A673 (cell line): ENCODE data around the gene DHRSX. TPM values are rescaled to one million over a fixed set of nuclear protein-coding genes. Genes with fewer than 3 reads are reported as not detected.

Experiments
- BruUV-seq: library from RNA; stranded (reverse); fragments of 400-500 nt; replicated peaks from 2 replicates; lab custom pipeline; 2021; lab: Mats Ljungman, UMichigan
- CTCF ChIA-PET: fragments of 300-600 bp; sonication (Branson Sonifier 250); formaldehyde crosslinking; loops from one replicate; lab custom pipeline; 2022; ENCODE audit warnings: antibody characterized with exemption; lab: Charles Lee
- POLR2A ChIA-PET: fragments of 300-600 bp; sonication (Branson Sonifier 250); formaldehyde crosslinking; loops from one replicate; lab custom pipeline; 2022; ENCODE audit warnings: antibody characterized with exemption; ENCODE audit not compliant: low non-redundant PET; lab: Charles Lee
- DNase-seq: peaks from one replicate; pipeline ENCODE4 v3.0.0-alpha.2; 2015; ENCODE audit warnings: low spot score
- H3K27ac ChIP-seq: fragments of 200-600 bp; sonication (generic); 2 replicates; pipeline ENCODE4 v1.5.1; 2016; ENCODE audit warnings: mixed run types, low read depth, mild to moderate bottlenecking, mixed read lengths, antibody characterized with exemption, low read length; ENCODE audit not compliant: poor library complexity, severe bottlenecking
- H3K27me3 ChIP-seq: fragments of 200-600 bp; sonication (generic); replicated peaks from 2 replicates; pipeline ENCODE4 v1.6.1; 2017; ENCODE audit warnings: mixed run types, low read depth, mild to moderate bottlenecking, mixed read lengths, antibody characterized with exemption, low read length; ENCODE audit not compliant: insufficient read depth, poor library complexity
- H3K36me3 ChIP-seq: fragments of 200-600 bp; sonication (generic); 2 replicates; pipeline ENCODE4 v1.6.1; 2016; ENCODE audit warnings: mixed run types, mild to moderate bottlenecking, mixed read lengths, antibody characterized with exemption, low read length; ENCODE audit not compliant: insufficient read depth, poor library complexity, severe bottlenecking
- H3K4me1 ChIP-seq: fragments of 200-600 bp; sonication (generic); 2 replicates; pipeline ENCODE4 v1.6.1; 2017; ENCODE audit warnings: mixed run types, mild to moderate bottlenecking, mixed read lengths, antibody characterized with exemption, low read length; ENCODE audit not compliant: insufficient read depth, poor library complexity, severe bottlenecking
- H3K4me3 ChIP-seq: fragments of 200-600 bp; sonication (generic); 2 replicates; pipeline ENCODE4 v1.5.1; 2016; ENCODE audit warnings: low read depth, mixed run types, mild to moderate bottlenecking, mixed read lengths, low read length; ENCODE audit not compliant: poor library complexity, severe bottlenecking
- H3K9me3 ChIP-seq: fragments of 200-600 bp; sonication (generic); 2 replicates; pipeline ENCODE4 v1.6.1; 2016; ENCODE audit warnings: mixed run types, low read depth, mild to moderate bottlenecking, mixed read lengths, antibody characterized with exemption, low read length; ENCODE audit not compliant: poor library complexity, severe bottlenecking
- CTCF ChIP-seq: fragments of 300-800, 200-600 bp; sonication (generic); conservative IDR thresholded peaks from 2 replicates; pipeline ENCODE4 v1.5.1; 2017; ENCODE audit warnings: low read depth, mild to moderate bottlenecking, antibody characterized with exemption, low read length, moderate library complexity, mixed read lengths
- EZH2 ChIP-seq: fragments of 200-600 bp; sonication (generic); IDR thresholded peaks from 2 replicates; pipeline ENCODE4 v1.6.1; 2017; ENCODE audit warnings: borderline replicate concordance, low read depth, mild to moderate bottlenecking, mixed read lengths, antibody characterized with exemption, low read length; ENCODE audit not compliant: poor library complexity, severe bottlenecking
- intact Hi-C: fragments of 100-400 bp; cut with micrococcal nuclease; formaldehyde crosslinking; loops from one replicate; pipeline ENCODE4 v1.10.0; 2022; ENCODE audit not compliant: unreplicated experiment
- total RNA-seq: library from RNA; stranded (reverse); gene quantifications from 2 replicates; pipeline ENCODE4 v1.2.3, GENCODE V29; 2021

The DHRSX gene
- total RNA-seq, 1 experiment from 2014 or later: 30.2 TPM

- H3K27ac ChIP-seq: no peak overlapping the region
- no peak for DNase-seq
- intact Hi-C loops: no loop called here
- no peaks in the 10 kb centered on the region for H3K36me3 ChIP-seq
- H3K4me1 ChIP-seq: peaks cover 5% of the 10 kb centered on the region
- no peaks in the 10 kb centered on the region for H3K9me3 ChIP-seq
- no peak for TF ChIP-seq EZH2
- TF ChIP-seq CTCF: no peak
- no peaks in the 10 kb centered on the region for H3K27me3 ChIP-seq
- no TSS peak for BruUV-seq
- POLR2A ChIA-PET: no interaction called here
- CTCF ChIA-PET: no interaction called here
- no peak overlapping the region for H3K4me3 ChIP-seq
Measured at GRCh38 chrX:2427737-2428136, 73.0 kb downstream of the DHRSX start.

DNA sequence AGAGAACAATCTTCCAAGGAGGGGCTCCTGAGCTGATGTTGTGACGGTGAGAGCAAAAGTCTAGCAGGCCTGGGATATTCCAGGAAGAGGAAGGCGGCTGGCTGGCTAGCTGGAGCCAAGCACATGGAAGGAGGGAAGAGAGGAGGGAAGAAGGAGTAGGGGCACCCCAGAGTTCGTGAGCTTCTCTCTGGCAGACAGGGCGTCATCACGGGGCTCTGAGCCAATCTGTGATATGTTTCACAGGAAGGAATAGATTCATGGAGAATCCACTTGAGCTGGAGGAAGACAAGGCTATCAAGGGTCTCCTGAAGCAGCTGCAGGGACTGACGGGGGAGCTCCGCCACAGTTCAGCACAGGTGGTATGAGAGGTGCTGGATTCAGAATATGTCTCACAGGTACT is 73.6 kb downstream of the DHRSX start:
- no peaks in the 10 kb centered on the region for H3K9me3 ChIP-seq
- DNase-seq: no peak
- POLR2A ChIA-PET: no interaction called here
- BruUV-seq: no TSS peak
- no peaks in the 10 kb centered on the region for H3K27me3 ChIP-seq
- no peak overlapping the region for H3K4me3 ChIP-seq
- TF ChIP-seq CTCF (no peak), EZH2 (no peak)
- H3K4me1 ChIP-seq: no peaks in the 10 kb centered on the region
- H3K27ac ChIP-seq: no peak overlapping the region
- H3K36me3 ChIP-seq: no peaks in the 10 kb centered on the region
- CTCF ChIA-PET: no interaction called here
- intact Hi-C loops: no loop called here

GRCh38 chrX:2426289-2426882 is 74.4 kb downstream of the DHRSX start:
- BruUV-seq: no TSS peak
- DNase-seq: no peak
- no peaks in the 10 kb centered on the region for H3K4me1 ChIP-seq
- no peak overlapping the region for H3K27ac ChIP-seq
- no peaks in the 10 kb centered on the region for H3K27me3 ChIP-seq
- intact Hi-C loops: no loop called here
- ChIA-PET POLR2A (no interaction called here), CTCF (no interaction called here)
- TF ChIP-seq CTCF (no peak), EZH2 (no peak)
- H3K36me3 ChIP-seq: no peaks in the 10 kb centered on the region
- no peak overlapping the region for H3K4me3 ChIP-seq
- no peaks in the 10 kb centered on the region for H3K9me3 ChIP-seq
